Suprapubic skin (tissue), 4 donors: ENCODE results near the gene SLC1A7. TPM values are rescaled to one million over a fixed set of nuclear protein-coding genes. Genes with fewer than 3 reads are reported as not detected.

Experiments
- DNase-seq, 2 donors: peaks; one replicate each; pipeline ENCODE4 v3.0.0-alpha.2; 2019; ENCODE audit warnings: low spot score in 2 of 2
- H3K27ac ChIP-seq: fragments of 200-600 bp; sonication (generic); one replicate; pipeline ENCODE4 v1.5.1; 2019
- H3K27me3 ChIP-seq: fragments of 200-600 bp; sonication (generic); one replicate; pipeline ENCODE4 v1.5.1; 2019
- H3K36me3 ChIP-seq: fragments of 200-600 bp; sonication (generic); one replicate; pipeline ENCODE4 v1.5.1; 2019
- H3K4me1 ChIP-seq: fragments of 200-600 bp; sonication (generic); one replicate; pipeline ENCODE4 v1.5.1; 2019
- H3K4me3 ChIP-seq: fragments of 200-600 bp; sonication (generic); one replicate; pipeline ENCODE4 v1.5.1; 2019; ENCODE audit warnings: mild to moderate bottlenecking
- H3K9me3 ChIP-seq: fragments of 200-600 bp; sonication (generic); one replicate; pipeline ENCODE4 v1.5.1; 2019
- CTCF ChIP-seq, 2 donors: fragments of 200-600 bp in 1 of 2; fragments of 450-650 bp in 1 of 2; sonication (generic) in 1 of 2; IDR thresholded peaks; one replicate each; pipeline ENCODE4 v1.5.1; 2016 to 2019; ENCODE audit warnings: antibody characterized with exemption in 2 of 2, mild to moderate bottlenecking in 1 of 2, moderate library complexity in 1 of 2
- EP300 ChIP-seq: sonication (generic); formaldehyde crosslinking; IDR thresholded peaks from one replicate; pipeline ENCODE4 v1.6.1; 2017; ENCODE audit warnings: antibody characterized with exemption
- POLR2A ChIP-seq, 2 donors: fragments of 450-650 bp; IDR thresholded peaks; one replicate each; pipeline ENCODE4 v1.6.1; 2017; ENCODE audit warnings: antibody characterized with exemption in 2 of 2, mild to moderate bottlenecking in 2 of 2, moderate library complexity in 2 of 2
- POLR2AphosphoS5 ChIP-seq, 3 donors: sonication (generic); formaldehyde crosslinking; IDR thresholded peaks; one replicate each; pipeline ENCODE4 v1.6.1; 2017; ENCODE audit warnings: antibody characterized with exemption in 3 of 3
- WGBS: methylation state at CpG from one replicate; pipeline ENCODE4 v1.1.5; 2018; 5-methylcytosine and 5-hydroxymethylcytosine counted together
- total RNA-seq, 4 donors: library from RNA; depleted of rRNA; stranded (reverse); fragments of >200 nt; gene quantifications; one replicate each; pipeline ENCODE4 v1.1.0, GENCODE V29; 2016

The SLC1A7 gene
- total RNA-seq, 4 donors from 2014 or later, result not detected

GRCh38 chr1:53135735-53136114 lies 6.7 kb downstream of the SLC1A7 start:
- Histone ChIP-seq H3K27ac (no peak overlapping the region), H3K4me3 (no peak overlapping the region), H3K9me3 (no peaks in the 10 kb centered on the region), H3K36me3 (no peaks in the 10 kb centered on the region), H3K4me1 (peaks cover 5% of the 10 kb centered on the region), H3K27me3 (no peaks in the 10 kb centered on the region)
- TF ChIP-seq POLR2AphosphoS5 (IDR thresholded peaks at IDR 0.05) (no peak), EP300 (no peak), CTCF (IDR thresholded peaks at IDR 0.05) (no peak), POLR2A (IDR thresholded peaks at IDR 0.05) (no peak)
- DNase-seq, result peak in 1 of 2 donors; percentile 77
- WGBS, result 42% methylated on average over 4 of the region's 4 CpGs

DNA sequence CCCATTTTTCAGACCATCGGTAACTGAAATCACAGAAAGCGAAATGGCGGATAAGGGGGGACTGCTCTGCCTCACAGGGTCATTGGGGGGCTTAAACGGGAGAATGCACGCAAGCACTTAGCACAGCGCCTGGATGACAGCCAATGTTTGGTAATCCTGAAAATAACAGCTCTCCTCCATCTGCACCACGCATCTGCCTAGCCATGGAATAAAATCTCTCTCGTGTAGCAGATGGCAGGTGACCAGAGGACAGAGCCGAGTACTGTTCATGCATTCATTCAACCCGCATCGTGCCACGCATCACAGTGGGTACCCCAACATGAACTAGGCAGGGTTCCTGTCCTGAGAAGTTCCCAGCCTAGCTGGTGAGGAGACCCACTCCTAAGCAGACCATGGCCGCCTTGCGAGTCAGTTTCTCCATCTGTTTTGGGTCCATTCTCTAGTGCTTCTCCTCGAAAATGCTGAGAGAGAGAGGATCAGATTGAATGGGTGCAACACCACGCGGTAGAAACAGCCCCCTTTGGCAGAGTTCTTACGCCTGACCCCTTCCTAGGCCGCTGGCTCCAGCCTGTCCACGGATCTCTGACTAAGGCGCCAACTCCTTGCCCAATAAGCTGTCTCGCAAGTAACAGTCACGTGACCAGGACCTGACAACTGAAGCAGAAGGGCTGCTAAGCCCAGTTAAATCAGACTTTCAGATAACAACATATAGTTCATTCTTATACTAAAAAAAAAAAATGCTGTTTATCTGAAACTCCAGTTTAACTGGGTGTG lies 7.3 kb downstream of the SLC1A7 start:
- H3K27ac ChIP-seq, result peak overlapping the region; percentile 14
- H3K9me3 ChIP-seq, result no peaks in the 10 kb centered on the region
- peak in 1 of 2 donors; percentile 78 for DNase-seq
- H3K4me3 ChIP-seq, result no peak overlapping the region
- WGBS, result 70% methylated on average over 23 of the region's 23 CpGs
- H3K27me3 ChIP-seq, result no peaks in the 10 kb centered on the region
- peaks cover under 1% of the 10 kb centered on the region for H3K4me1 ChIP-seq
- no peak for TF ChIP-seq CTCF (IDR thresholded peaks at IDR 0.05)
- no peaks in the 10 kb centered on the region for H3K36me3 ChIP-seq

GRCh38 chr1:53134042-53134485 lies 8.4 kb downstream of the SLC1A7 start:
- TF ChIP-seq POLR2A (IDR thresholded peaks at IDR 0.05) (no peak), POLR2AphosphoS5 (IDR thresholded peaks at IDR 0.05) (no peak), EP300 (no peak), CTCF (IDR thresholded peaks at IDR 0.05) (no peak)
- H3K4me3 ChIP-seq, result no peak overlapping the region
- no peaks in the 10 kb centered on the region for H3K36me3 ChIP-seq
- WGBS, result 97% methylated on average over 7 of the region's 7 CpGs
- no peaks in the 10 kb centered on the region for H3K4me1 ChIP-seq
- H3K27ac ChIP-seq, result no peak overlapping the region
- H3K27me3 ChIP-seq, result no peaks in the 10 kb centered on the region
- no peaks in the 10 kb centered on the region for H3K9me3 ChIP-seq
- peak in 1 of 2 donors; percentile 49 for DNase-seq

GRCh38 chr1:53133261-53134041 lies 9.0 kb downstream of the SLC1A7 start:
- no peak for TF ChIP-seq EP300
- no peak for TF ChIP-seq POLR2A (IDR thresholded peaks at IDR 0.05)
- TF ChIP-seq POLR2AphosphoS5 (IDR thresholded peaks at IDR 0.05), result no peak
- TF ChIP-seq CTCF (IDR thresholded peaks at IDR 0.05), result no peak
- Histone ChIP-seq H3K27ac (no peak overlapping the region), H3K4me1 (no peaks in the 10 kb centered on the region), H3K4me3 (no peak overlapping the region), H3K27me3 (no peaks in the 10 kb centered on the region), H3K9me3 (no peaks in the 10 kb centered on the region), H3K36me3 (no peaks in the 10 kb centered on the region)
- peak; percentile 4 to 54 for DNase-seq
- 90% methylated on average over 8 of the region's 9 CpGs for WGBS

DNA sequence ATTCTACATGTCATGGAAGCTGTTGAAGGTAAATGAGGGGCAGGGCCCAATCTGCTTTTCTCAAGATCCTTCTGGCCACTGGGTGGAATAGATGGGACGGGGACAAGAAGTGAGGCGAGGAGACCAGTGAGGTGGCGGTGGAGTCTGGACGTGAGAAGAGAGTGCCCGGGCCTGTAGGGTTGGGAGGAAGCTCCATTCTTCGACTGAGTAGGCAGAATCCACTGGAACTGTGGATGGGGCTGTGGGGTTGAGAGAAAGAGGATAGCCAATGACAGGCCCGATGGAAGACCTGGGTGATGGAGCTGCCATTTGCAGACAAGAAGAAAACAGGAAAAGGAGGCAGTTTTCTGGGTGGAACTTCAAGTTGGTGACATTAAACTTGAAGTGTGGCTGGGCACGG lies 10.3 kb downstream of the SLC1A7 start:
- no peak for TF ChIP-seq CTCF (IDR thresholded peaks at IDR 0.05)
- TF ChIP-seq EP300, result no peak
- no peak for TF ChIP-seq POLR2A (IDR thresholded peaks at IDR 0.05)
- TF ChIP-seq POLR2AphosphoS5 (IDR thresholded peaks at IDR 0.05), result no peak
- H3K4me3 ChIP-seq, result no peak overlapping the region
- H3K36me3 ChIP-seq, result no peaks in the 10 kb centered on the region
- peak; percentile 41 to 55 for DNase-seq
- H3K9me3 ChIP-seq, result no peaks in the 10 kb centered on the region
- 85% methylated on average over 8 of the region's 8 CpGs for WGBS
- H3K4me1 ChIP-seq, result no peaks in the 10 kb centered on the region
- H3K27me3 ChIP-seq, result no peaks in the 10 kb centered on the region
- H3K27ac ChIP-seq, result no peak overlapping the region
